ENCODE data around the gene ANKRD52.
A peak's percentile ranks its signal among the peaks of the same experiment; 100 is the strongest.
"Not testable (repeated sequence)": the region's sequence is repeated elsewhere in the genome, so short reads cannot be mapped to it uniquely, and the experiment has no call there.

ANKRD52 gene

DNA sequence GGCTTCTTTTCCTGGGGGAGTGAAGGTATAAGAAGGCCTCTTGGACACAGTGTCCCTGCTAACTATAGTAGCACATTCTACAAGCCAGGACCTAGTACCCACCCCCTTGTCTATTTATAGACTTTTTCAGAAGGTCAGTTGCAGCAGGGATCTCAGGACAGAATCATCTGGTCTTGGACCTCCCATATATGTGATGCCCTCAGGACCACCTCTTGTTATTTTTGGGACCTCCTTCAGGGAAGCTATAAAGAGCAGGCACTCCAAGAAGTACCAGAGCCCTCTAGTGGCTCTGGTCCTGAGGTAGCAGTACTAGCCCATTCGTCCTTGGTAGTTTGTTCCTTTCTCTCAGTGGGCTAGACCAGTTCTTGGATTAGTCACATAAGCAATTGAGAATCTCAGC, 12.8 kb upstream of the ANKRD52 start:
- DNase-seq = no peak

DNA sequence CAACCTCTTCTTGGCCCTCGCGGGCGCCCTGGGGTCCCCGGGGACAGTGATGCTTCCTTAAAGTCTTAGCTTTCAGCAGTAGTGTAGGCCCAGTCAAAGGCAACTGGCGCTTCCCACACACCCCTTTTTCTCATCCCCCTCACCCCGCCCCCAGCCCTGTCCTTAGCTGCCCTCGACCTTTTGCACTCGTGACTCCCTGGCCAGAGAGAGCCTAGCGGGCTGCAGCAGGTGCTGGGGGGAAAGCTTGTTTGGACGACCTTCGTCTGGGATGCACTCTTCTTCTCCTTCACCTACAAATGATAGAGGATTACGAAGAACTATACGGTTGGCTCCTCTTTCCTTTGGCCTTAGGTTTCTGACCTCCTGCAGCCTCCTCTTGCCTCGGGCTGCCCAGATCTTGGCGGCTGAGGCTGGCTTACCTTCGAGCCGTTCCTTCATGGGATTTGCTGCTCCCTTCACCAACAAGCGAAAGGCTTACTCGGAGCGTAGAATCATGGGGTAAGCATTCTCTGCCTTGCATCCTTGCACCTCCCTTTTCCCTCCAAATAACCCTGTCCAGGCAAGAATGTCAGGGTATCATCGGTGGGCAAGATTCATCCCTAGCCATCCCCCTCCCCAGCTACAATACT, 9.4 kb upstream of the ANKRD52 start:
- DNase-seq = no peak

GRCh38 chr12:56266693-56267442, 8.7 kb upstream of the ANKRD52 start, which contains the start of gene COQ10A:
Gene COQ10A (plus strand): TSS chr12:56266942. CDS start chr12:56267119, 177 bp downstream.
- peak; percentile 90 for DNase-seq

- not testable (repeated sequence) for DNase-seq
Measured at GRCh38 chr12:56266068-56266692, 8.0 kb upstream of the ANKRD52 start.

GRCh38 chr12:56262955-56263354, 4.8 kb upstream of the ANKRD52 start:
- DNase-seq = not testable (repeated sequence)

GRCh38 chr12:56261503-56262232, 3.5 kb upstream of the ANKRD52 start:
- no peak for DNase-seq

DNA sequence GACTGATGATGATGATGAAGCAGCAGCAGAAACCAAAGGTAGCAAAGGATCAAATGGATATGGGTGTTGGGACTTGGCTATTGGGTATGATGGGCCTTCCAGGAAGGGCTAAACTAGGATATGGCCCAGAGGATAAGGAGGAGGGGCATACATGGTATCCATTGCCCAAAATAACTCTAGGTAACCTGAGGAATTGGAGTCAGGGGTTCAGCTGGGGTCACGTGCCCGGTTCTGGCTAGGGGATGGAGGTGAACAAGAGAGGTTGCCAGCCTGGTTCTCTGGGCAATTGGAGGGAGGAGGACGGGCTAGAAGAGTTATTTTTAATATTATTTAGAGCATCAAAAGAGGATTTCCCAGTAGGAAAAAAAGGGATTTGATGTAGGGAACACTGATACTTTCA, 2.7 kb upstream of the ANKRD52 start:
- DNase-seq = no peak

DNA sequence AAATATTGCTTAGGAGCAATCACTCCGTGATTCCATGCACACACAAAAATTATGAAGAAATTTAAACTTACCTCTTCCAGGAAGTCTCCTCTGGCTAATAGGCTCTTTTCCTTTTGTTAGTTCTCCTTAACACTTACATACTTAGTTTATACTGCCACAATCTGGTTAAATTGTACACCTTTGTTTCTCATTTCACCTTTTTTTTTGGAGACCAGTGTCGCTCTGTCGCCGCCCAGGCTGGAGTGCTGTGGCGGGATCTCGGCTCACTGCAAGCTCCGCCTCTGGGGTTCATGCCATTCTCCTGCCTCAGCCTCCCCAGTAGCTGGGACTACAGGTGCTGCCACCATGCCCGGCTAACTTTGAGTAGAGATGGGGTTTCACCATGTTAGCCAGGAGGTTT, 2.2 kb upstream of the ANKRD52 start:
- no peak for DNase-seq

DNA sequence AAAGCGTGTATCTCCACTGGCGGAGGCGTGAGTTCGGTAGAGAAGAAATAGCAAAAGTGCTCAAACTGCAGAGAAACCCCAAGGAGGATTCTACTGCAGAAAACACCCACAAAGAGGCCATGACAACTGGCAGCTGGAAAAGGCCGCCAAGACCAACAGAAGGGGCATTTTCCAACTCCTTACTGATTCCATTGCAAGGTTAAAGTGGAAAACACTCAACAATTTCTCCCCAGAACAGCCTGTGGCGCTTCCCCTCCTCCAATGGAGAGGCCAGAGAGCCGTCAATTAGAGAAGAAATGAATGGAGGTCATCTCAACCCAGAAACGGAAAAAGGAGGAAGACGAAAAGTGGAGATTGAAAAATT, 618 bp upstream of the ANKRD52 start:
- no peak for DNase-seq

DNA sequence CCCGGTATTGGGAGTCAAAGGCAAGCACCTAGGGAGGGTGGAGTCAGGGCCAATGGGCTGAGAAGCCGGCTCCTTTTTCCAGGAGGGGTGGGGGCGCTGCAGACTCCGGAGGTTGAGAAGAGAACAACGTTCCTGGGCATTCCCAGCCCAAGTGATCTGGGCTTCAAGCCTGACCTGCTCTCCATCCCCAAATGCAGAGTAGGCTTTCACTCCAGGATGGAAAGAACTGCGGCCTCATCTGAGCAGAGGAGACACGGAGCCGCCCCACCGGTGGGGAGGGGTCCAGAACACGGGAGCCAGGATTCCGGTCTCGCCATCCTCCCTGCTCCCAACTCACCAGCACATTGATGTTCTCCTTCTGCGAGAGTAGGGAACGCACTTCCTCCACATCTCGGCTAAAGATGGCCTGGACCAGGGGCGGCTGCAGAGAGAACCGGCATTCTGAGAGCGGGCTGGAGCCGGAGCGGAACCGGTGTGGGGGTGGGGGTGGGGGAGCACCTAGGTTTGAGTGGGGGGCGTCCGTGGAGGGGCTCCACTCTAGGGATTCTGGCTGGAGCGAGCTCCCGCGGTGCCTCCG, 605 bp downstream of the ANKRD52 start:
- no peak for DNase-seq

DNA sequence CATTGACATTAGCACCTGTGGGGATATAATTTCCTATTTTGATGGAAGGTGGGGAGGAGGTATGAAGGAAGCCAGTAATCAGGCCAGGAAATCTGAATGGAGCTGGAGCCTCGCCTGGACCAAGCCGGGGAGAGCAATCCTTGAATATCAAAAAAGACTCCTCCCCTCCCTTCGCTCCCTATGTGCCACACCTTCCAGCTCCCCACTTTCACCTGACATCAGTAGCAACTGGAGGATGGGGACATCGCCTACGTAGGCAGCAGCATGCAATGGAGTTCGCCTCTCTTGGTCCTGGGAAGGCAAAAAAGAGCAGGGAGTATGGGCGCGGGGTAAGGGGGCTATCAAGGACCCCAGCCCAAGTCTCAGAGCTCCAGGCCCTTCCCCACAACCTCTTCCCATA, 1.1 kb downstream of the ANKRD52 start:
- no peak for DNase-seq

- no peak for DNase-seq
Measured at GRCh38 chr12:56256326-56256960, 1.7 kb downstream of the ANKRD52 start.

- no peak for DNase-seq
Measured at GRCh38 chr12:56255671-56256070, 2.5 kb downstream of the ANKRD52 start.

DNA sequence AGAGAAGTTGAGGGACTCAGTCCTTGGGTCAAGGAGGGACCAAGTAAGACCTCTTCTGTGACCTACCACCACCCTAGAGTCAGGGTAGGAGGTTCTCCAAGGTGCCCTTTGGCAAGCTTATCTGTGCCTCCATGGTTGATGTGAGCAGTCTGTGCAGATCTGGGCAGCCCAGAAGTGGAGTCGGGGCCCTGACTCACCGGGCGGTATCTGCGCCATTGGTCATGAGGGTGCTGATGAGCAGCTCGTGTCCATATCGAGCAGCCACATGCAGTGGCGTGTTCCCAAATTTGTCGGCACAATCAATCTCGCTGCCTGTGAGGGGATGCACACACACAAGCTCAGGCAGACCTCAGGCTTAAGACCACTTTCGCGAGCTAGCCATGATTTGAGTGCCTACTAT, 5.1 kb downstream of the ANKRD52 start:
- no peak for DNase-seq

DNA sequence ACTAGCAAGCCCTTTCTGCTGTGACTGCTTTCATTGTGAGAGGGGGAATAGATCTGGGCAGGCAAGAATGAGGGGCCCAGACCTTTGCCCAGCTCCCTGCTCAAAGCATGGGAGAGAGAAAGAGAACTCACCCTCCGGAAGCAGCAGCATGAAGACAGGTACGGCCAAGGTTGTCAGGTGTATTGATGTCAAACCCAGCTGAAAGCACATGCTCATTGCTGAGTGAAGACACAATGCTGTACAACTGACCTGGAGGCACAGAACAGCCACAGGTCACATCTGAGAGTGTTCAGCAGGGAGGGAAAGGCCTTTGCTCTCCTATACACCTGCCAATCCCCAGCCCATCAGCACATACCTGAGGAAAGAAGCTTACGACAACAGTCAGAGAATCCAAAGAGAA, 5.5 kb downstream of the ANKRD52 start:
- DNase-seq = no peak

DNA sequence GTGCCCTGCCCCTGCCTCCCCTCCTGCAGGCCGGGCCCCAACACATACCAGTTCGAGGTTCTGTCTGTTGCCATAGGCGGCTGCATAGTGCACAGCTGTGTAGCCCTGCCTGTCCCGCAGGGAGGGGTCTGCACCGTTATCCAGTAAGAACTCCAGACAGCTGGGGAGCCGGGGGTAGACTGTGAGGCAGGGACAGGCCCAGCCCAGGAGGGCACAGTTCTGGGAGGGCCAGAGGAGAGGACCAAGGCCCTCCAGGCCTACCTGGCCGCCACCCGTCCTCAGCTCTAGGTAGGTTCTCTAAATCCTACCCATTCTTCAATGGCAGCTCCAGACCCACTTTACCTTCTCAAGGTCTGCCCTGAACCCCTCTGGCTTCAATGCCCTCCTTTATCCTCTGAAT, 9.5 kb downstream of the ANKRD52 start:
- no peak for DNase-seq

DNA sequence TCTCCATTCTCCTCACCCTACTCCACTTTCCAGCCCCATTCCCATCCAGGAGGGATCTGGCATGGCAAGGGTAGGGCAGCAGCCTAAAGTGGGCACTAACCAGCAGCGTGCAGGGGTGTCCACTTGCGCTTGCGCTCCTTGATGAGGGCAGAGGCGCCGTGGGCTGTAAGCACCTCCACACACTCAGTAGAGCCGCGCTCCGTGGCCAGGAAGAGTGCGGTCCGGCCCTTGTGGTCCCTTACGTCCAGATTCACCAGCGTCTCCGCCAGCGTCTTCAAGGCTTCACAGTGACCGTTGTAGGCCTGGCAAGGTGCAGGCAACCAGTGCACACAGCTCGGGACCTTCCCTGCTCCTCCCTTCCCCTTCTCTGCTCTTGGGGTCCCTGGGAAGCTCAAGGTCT, 10.3 kb downstream of the ANKRD52 start:
- DNase-seq = no peak

- no peak for DNase-seq
Measured at GRCh38 chr12:56244494-56244893, 13.7 kb downstream of the ANKRD52 start.

- no peak for DNase-seq
Measured at GRCh38 chr12:56243731-56244181, 14.4 kb downstream of the ANKRD52 start.

DNA sequence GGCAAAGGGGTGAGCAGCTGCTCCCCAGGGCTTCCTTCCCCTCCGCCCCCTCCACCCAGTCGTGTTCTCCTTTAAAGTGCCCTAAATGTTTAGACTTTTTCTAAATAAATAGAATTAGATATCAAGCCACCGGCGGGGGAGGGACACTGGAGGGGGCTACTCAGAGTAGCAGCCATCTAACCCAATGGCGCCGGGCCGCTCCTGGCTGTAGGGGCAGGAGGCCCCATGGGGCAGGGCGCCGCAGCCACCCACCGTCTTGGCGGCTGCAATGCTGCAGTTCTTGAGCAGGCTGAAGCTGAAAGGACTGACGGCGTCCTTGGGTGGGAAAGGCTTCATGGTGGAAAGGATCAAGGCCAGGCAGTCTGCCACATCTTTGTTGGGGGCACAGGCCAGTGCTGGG, 15.2 kb downstream of the ANKRD52 start:
- DNase-seq = no peak

DNA sequence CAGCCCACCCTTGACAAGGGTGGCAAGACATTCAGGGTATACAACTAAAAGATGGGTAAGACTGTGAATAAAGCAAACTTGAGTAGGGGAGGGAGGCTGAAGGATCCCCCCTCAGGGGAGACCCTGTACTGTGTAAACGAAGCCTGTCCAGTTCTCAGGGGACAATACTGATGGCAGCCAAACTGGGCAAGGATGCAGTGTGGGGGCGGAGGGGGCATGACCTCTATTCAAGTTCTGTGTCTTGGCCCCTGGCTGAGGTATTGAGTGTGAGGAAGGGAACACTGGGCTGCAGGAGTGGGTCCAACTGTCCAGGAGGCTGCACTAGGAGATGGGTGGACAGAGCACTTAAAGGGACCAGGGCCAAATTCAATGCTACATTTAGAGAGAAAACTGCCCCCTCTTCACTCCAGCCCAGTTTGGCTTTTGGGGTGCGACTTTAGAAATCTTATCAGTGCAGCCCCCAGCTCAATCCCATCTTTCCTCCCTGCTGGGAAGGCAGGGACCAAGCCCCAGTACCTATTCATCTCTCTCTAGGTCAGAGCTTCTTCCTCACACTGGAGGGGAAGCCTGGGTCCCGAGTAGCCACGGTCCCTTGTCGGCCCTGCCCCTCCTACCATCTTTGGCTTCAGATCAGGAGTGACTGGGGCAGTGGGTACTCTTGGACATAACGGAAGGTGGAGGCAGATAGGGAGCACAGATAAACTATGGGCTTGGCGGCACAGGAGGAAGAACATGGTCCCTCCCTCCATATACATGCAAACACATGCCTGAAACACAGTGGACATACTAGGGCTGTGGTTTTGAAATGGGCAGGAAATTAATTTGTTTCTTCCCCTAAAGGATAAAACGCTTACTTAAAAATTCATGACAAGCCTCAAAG, 16.5 kb downstream of the ANKRD52 start:
- no peak for DNase-seq

DNA sequence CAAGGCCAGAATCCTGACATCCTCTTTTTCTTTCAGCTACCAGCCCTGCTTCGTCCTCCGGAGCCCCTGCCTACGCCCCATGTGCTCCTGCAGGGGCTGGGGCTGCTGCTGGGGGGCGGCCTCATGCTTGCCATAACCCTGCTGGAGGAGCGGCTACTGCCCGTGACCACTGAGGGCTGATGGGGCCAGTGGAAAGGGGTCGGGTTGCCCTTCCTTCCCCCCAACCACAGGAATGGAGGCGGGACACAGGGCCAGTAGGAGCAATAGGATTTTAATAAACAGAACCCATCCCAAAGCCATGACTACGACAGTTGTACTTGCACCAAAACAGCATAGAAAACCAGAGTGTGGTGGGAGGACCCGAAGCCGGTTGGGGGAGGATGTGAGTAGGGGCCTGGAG, 20.6 kb downstream of the ANKRD52 start:
- no peak for DNase-seq

Data from activated CD8-positive, alpha-beta memory T cell treated with anti-CD3 and anti-CD28 coated beads, Interleukin-2, amount 50 U/mL, for 48 hours (primary cell).